Activated gamma-delta T cell (primary cell): ENCODE measurements around the gene CRHR2.

Experiments
- DNase-seq: peaks from one replicate; lab custom pipeline; 2025; lab: John Stamatoyannopoulos, UW

The CRHR2 gene

GRCh38 chr7:30618080-30618676, 64.1 kb downstream of the CRHR2 start:
- DNase-seq, result no peak

GRCh38 chr7:30617359-30617758, 64.9 kb downstream of the CRHR2 start:
- no peak for DNase-seq

GRCh38 chr7:30616318-30616717, 65.9 kb downstream of the CRHR2 start:
- DNase-seq, result no peak

DNA sequence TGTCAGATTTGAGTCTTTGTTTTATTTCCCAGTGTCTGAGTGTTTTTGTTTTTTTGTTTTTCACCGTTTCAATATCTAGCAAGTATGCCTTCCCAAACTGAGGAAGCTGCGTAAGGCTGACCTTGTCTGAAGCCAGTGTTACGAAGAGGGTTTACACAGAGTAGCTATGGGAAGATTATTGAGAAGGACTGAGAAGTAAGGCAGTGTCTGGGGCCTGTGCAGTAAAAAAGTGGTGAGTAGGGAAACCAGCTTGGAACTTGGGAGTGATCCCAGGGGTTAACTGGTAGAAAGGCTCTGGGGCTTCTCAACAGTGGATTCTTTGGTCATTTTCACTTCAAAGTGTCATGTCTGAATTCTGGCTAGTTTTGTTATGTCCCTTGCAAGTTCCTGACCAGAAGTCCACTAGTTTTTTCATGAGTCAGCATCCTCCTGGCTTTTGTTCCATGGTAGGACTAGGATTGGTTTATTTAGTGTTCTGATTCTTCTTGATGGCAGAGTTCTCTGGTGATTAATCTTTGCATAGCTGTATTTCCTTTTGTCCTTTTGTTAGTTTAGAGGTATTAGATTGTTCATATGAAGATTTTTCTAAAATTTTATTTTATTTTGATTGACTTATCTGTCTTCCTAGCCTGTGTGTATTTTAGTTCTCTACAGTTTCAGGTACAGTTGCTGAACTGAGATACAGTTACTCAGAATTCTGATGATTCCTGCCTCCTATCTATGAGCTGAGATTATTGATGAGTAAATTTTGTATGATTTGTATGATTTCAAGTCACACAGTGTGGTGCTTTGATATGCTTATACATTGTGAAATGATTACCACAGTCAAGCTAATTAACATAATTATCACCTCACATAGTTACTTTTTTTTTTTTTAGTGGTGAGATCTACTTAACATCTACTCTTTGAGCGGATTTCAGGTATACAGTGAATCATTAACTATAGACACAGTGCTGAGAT, 68.6 kb downstream of the CRHR2 start:
- no peak for DNase-seq

GRCh38 chr7:30612658-30613265, 69.5 kb downstream of the CRHR2 start:
- DNase-seq, result no peak

DNA sequence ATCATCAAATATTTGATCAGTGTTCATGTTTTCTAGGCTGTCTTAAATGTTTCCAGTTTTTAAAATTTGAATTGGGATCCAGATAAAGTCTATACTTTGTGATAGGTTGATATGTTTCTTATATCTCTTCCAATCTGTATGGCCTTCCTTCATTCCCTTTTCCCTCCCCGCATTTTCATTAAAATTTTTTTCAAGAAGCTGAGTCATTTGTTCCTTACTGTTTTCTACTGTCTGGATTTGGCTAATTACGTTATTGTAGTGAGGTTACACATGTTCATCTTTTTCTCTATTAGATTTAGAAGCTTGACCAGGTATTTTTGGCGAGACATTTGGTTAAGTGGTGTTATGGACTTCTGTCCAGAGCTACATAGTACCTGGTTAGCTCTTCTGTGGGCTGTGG, 76.4 kb downstream of the CRHR2 start:
- no peak for DNase-seq

- DNase-seq, result no peak
These were observed 77.4 kb downstream of the CRHR2 start for GRCh38 chr7:30604901-30605300.
